ENCODE results near the gene LRMDA. TPM values are rescaled to one million over a fixed set of nuclear protein-coding genes. Genes with fewer than 3 reads are reported as not detected.

The LRMDA gene
- polyA plus RNA-seq, 2 of the 4 experiments (the other 2 are of a cell fraction) = 4.6 to 5.2 TPM

DNA sequence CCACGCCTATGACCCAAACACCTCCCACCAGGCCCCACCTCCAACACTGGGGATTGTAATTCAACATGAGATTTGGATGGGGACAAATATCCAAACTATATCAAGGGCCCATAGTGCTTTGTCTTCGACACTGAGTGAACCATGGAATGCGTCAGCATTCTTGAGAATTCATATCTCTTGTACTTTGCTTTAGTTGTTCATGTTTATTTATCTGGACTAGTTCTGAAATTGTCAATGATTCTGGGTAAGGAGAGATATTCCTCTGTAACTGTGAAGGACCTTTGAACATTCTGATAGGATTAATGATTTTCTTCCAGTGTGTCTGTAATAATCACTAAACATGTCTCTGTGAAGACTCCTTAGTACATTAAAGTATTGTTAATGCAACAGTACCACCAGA, 374.8 kb downstream of the LRMDA start:
- Histone ChIP-seq H3K9me3 (no peaks in the 10 kb centered on the region), H3K27ac (no peak overlapping the region), H3K4me1 (no peaks in the 10 kb centered on the region), H3K4me2 (no peak overlapping the region), H3K4me3 (no peak overlapping the region)
- TF ChIP-seq RCOR1 (IDR thresholded peaks at IDR 0.05; ENCODE audit: low read depth, low read length) (no peak), POLR2AphosphoS2 (conservative IDR thresholded peaks at IDR 0.05; ENCODE audit: low read length) (no peak), HOXB13 (CRISPR knock-in tag; IDR thresholded peaks at IDR 0.05; ENCODE audit: low read depth) (no peak), RARB (CRISPR knock-in tag; IDR thresholded peaks at IDR 0.05) (no peak), JUNB (IDR thresholded peaks at IDR 0.05) (no peak), RNF2 (IDR thresholded peaks at IDR 0.05; ENCODE audit: borderline replicate concordance, low read depth) (no peak), MAFK (IDR thresholded peaks at IDR 0.05; ENCODE audit: partially characterized antibody) (no peak), TP53 (CRISPR knock-in tag; IDR thresholded peaks at IDR 0.05) (no peak), RFX5 (IDR thresholded peaks at IDR 0.05) (no peak), NPAS2 (CRISPR knock-in tag; IDR thresholded peaks at IDR 0.05; ENCODE audit: borderline replicate concordance) (no peak)
- TF ChIP-seq, protein P1, sequence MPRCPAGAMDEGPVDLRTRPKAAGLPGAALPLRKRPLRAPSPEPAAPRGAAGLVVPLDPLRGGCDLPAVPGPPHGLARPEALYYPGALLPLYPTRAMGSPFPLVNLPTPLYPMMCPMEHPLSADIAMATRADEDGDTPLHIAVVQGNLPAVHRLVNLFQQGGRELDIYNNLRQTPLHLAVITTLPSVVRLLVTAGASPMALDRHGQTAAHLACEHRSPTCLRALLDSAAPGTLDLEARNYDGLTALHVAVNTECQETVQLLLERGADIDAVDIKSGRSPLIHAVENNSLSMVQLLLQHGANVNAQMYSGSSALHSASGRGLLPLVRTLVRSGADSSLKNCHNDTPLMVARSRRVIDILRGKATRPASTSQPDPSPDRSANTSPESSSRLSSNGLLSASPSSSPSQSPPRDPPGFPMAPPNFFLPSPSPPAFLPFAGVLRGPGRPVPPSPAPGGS (IDR thresholded peaks at IDR 0.05) = no peak
- TF ChIP-seq, protein P2, sequence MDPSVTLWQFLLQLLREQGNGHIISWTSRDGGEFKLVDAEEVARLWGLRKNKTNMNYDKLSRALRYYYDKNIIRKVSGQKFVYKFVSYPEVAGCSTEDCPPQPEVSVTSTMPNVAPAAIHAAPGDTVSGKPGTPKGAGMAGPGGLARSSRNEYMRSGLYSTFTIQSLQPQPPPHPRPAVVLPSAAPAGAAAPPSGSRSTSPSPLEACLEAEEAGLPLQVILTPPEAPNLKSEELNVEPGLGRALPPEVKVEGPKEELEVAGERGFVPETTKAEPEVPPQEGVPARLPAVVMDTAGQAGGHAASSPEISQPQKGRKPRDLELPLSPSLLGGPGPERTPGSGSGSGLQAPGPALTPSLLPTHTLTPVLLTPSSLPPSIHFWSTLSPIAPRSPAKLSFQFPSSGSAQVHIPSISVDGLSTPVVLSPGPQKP (IDR thresholded peaks at IDR 0.05; ENCODE audit: low read depth, low read length) = no peak
- TF ChIP-seq, protein P3, sequence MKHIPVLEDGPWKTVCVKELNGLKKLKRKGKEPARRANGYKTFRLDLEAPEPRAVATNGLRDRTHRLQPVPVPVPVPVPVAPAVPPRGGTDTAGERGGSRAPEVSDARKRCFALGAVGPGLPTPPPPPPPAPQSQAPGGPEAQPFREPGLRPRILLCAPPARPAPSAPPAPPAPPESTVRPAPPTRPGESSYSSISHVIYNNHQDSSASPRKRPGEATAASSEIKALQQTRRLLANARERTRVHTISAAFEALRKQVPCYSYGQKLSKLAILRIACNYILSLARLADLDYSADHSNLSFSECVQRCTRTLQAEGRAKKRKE (CRISPR knock-in tag; IDR thresholded peaks at IDR 0.05; ENCODE audit: low read depth) = no peak
- FAIRE-seq (no peak), DNase-seq (ENCODE audit: low read depth in 1 of 2, low spot score in 1 of 2) (no peak), ATAC-seq (no peak)
- ChIA-PET CTCF (interaction anchor here (1.7 kb wide), 1 partner anchor 11 kb away, joined by 3 read pairs; no protein-coding TSS in a partner anchor), POLR2A (no interaction called here)
- 62% methylated on average over 3 of the region's 3 CpGs for WGBS (ENCODE audit: missing lambda C conversion rate)

DNA sequence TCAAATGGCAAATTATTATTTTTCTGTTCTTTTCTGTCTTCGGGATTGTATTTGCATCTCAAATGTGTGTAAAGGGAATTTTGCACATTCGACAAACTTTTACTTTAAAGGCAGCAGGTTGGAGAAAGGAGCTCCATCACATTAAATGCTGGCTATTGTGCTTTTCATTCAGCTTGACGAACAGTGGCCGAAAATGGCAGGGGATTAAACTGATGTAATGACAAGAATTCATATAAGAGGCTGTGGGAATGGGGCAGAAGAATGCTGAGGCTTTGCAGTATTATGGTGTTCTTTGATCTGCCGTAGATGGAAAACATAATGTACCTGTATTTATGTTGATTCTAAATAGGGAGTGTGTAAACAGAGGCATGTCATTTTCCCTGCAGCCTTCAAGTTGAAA, 376.0 kb downstream of the LRMDA start:
- POLR2A ChIA-PET = no interaction called here
- no peak for FAIRE-seq

DNA sequence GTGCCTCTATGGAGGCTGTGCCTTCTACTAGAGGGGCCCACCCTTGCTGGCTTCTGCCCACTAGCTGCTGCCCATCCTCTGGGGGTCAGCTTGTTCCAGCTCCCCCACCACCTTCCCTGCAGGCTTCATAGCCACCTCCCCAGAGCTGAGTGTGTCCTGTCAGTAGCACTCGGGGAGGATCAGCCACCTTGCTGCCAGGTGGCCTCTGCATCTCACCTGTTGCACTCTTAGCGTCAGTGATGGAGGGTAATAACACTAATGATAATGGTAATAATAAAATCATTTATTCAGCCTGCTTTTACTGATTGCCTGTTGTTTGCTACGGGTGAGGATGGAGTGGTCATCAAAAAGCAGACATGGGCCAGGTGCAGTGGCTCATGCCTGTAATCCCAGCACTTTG, 377.6 kb downstream of the LRMDA start:
- FAIRE-seq (no peak), ATAC-seq (no peak), DNase-seq (ENCODE audit: low read depth in 1 of 2, low spot score in 1 of 2) (no peak)
- TF ChIP-seq ESRRA (IDR thresholded peaks at IDR 0.05; ENCODE audit: borderline replicate concordance, low read length) (no peak), FOXS1 (CRISPR knock-in tag; IDR thresholded peaks at IDR 0.05) (no peak), CHD4 (IDR thresholded peaks at IDR 0.05; ENCODE audit: borderline replicate concordance) (no peak), ZC3H11A (IDR thresholded peaks at IDR 0.05) (no peak), CBX8 (IDR thresholded peaks at IDR 0.05) (no peak), CBX2 (IDR thresholded peaks at IDR 0.05; ENCODE audit: borderline replicate concordance, low read depth) (no peak), RNF2 (IDR thresholded peaks at IDR 0.05; ENCODE audit: borderline replicate concordance, low read depth) (no peak), RARB (CRISPR knock-in tag; IDR thresholded peaks at IDR 0.05) (no peak), NR3C1 (IDR thresholded peaks at IDR 0.05) (no peak), JUNB (IDR thresholded peaks at IDR 0.05) (no peak), EHF (CRISPR knock-in tag; IDR thresholded peaks at IDR 0.05) (no peak), PHF8 (IDR thresholded peaks at IDR 0.05; ENCODE audit: borderline replicate concordance, low read depth) (no peak), HEYL (CRISPR knock-in tag; IDR thresholded peaks at IDR 0.05) (no peak), MAFK (IDR thresholded peaks at IDR 0.05; ENCODE audit: partially characterized antibody) (no peak)
- TF ChIP-seq, protein P4, sequence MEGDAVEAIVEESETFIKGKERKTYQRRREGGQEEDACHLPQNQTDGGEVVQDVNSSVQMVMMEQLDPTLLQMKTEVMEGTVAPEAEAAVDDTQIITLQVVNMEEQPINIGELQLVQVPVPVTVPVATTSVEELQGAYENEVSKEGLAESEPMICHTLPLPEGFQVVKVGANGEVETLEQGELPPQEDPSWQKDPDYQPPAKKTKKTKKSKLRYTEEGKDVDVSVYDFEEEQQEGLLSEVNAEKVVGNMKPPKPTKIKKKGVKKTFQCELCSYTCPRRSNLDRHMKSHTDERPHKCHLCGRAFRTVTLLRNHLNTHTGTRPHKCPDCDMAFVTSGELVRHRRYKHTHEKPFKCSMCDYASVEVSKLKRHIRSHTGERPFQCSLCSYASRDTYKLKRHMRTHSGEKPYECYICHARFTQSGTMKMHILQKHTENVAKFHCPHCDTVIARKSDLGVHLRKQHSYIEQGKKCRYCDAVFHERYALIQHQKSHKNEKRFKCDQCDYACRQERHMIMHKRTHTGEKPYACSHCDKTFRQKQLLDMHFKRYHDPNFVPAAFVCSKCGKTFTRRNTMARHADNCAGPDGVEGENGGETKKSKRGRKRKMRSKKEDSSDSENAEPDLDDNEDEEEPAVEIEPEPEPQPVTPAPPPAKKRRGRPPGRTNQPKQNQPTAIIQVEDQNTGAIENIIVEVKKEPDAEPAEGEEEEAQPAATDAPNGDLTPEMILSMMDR (IDR thresholded peaks at IDR 0.05) = no peak
- TF ChIP-seq, protein P5, sequence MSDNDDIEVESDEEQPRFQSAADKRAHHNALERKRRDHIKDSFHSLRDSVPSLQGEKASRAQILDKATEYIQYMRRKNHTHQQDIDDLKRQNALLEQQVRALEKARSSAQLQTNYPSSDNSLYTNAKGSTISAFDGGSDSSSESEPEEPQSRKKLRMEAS (IDR thresholded peaks at IDR 0.05) = no peak
- 47% methylated on average over 3 of the region's 3 CpGs for WGBS (ENCODE audit: missing lambda C conversion rate)
- Histone ChIP-seq H3K9me3 (no peaks in the 10 kb centered on the region), H3K27ac (no peak overlapping the region), H3K4me3 (no peak overlapping the region), H3K4me2 (no peak overlapping the region), H3K4me1 (no peaks in the 10 kb centered on the region)
- CTCF ChIA-PET = no interaction called here
- POLR2A ChIA-PET = no interaction called here

More for the DNA sequence above, 376.0 kb downstream of the LRMDA start:
- CTCF ChIA-PET = interaction anchor here (1.7 kb wide), 1 partner anchor 9 kb away, joined by 3 read pairs; no protein-coding TSS in a partner anchor
- 56% methylated on average over 5 of the region's 5 CpGs for WGBS (ENCODE audit: missing lambda C conversion rate)
- Histone ChIP-seq H3K4me1 (no peaks in the 10 kb centered on the region), H3K4me3 (no peak overlapping the region), H3K27ac (no peak overlapping the region), H3K9me3 (no peaks in the 10 kb centered on the region), H3K4me2 (no peak overlapping the region)
- no peak for ATAC-seq
- no peak for DNase-seq (ENCODE audit: low read depth in 1 of 2, low spot score in 1 of 2)
- TF ChIP-seq CHD2 (IDR thresholded peaks at IDR 0.05; ENCODE audit: low read length, partially characterized antibody) (no peak), ZC3H11A (IDR thresholded peaks at IDR 0.05) (no peak), TP53 (CRISPR knock-in tag; IDR thresholded peaks at IDR 0.05) (no peak), CHD4 (IDR thresholded peaks at IDR 0.05; ENCODE audit: borderline replicate concordance) (no peak)

Measured in A549 (cell line).